SU-DHL-6 (cell line): ENCODE measurements around the gene SDCCAG8.

Source experiments
- H2AFZ ChIP-seq: fragments of 200-600 bp; sonication (generic); 2 replicates; pipeline ENCODE4 v1.6.1; 2014; ENCODE audit warnings: low read depth, mild to moderate bottlenecking, moderate library complexity, mixed read lengths, antibody characterized with exemption, low read length; ENCODE audit not compliant: severe bottlenecking
- H3F3A ChIP-seq: fragments of 200-600 bp; shearing (Covaris generic); 2 replicates; pipeline ENCODE4 v1.6.0; 2016; ENCODE audit warnings: antibody characterized with exemption, mild to moderate bottlenecking; ENCODE audit not compliant: insufficient read depth
- H3K27ac ChIP-seq: fragments of 200-600 bp; sonication (generic); 2 replicates; pipeline ENCODE4 v1.5.1; 2016; ENCODE audit warnings: low read depth, mild to moderate bottlenecking, low read length, moderate library complexity, mixed read lengths
- H3K27me3 ChIP-seq: fragments of 200-600 bp; sonication (generic), shearing (Covaris generic); 2 replicates; pipeline ENCODE4 v1.6.0; 2014; ENCODE audit warnings: mild to moderate bottlenecking, low read length
- H3K36me3 ChIP-seq: fragments of 200-600 bp; sonication (generic); 2 replicates; pipeline ENCODE4 v1.6.1; 2014; ENCODE audit warnings: mild to moderate bottlenecking, low read length, mixed read lengths
- H3K4me2 ChIP-seq: fragments of 300-600, 200-600 bp; shearing (Covaris generic), sonication (generic); 2 replicates; pipeline ENCODE4 v1.6.0; 2014; ENCODE audit warnings: low read length, low read depth, mild to moderate bottlenecking; ENCODE audit not compliant: poor library complexity, severe bottlenecking
- H3K4me3 ChIP-seq: fragments of 200-600 bp; sonication (generic); 2 replicates; pipeline ENCODE4 v1.5.1; 2014; ENCODE audit warnings: antibody characterized with exemption, low read length, mild to moderate bottlenecking, mixed read lengths; ENCODE audit not compliant: insufficient read depth, poor library complexity, severe bottlenecking
- H3K79me2 ChIP-seq: fragments of 200-600 bp; sonication (generic); 2 replicates; pipeline ENCODE4 v1.6.1; 2014; ENCODE audit warnings: mild to moderate bottlenecking, low read length, moderate library complexity; ENCODE audit not compliant: insufficient read depth
- H3K9ac ChIP-seq: fragments of 200-600 bp; sonication (generic); 2 replicates; pipeline ENCODE4 v1.7.0; 2014; ENCODE audit warnings: mild to moderate bottlenecking, low read length
- H3K9me2 ChIP-seq: fragments of 200-600 bp; sonication (generic); replicated peaks from 2 replicates; pipeline ENCODE4 v1.6.1; 2014; ENCODE audit warnings: low read length; ENCODE audit not compliant: insufficient read depth
- H3K9me3 ChIP-seq: fragments of 200-600 bp; sonication (generic); 2 replicates; pipeline ENCODE4 v1.6.1; 2014; ENCODE audit warnings: low read length, mixed read lengths; ENCODE audit not compliant: insufficient read depth
- H4K20me1 ChIP-seq: fragments of 200-600 bp; sonication (generic); 2 replicates; pipeline ENCODE4 v1.6.1; 2014; ENCODE audit warnings: low read depth, mild to moderate bottlenecking, antibody characterized with exemption, low read length, moderate library complexity, mixed read lengths
- EZH2phosphoT487 ChIP-seq: fragments of 200-600 bp; sonication (generic), shearing (Covaris generic); conservative IDR thresholded peaks from 2 replicates; pipeline ENCODE4 v1.6.1; 2018; ENCODE audit warnings: mild to moderate bottlenecking, antibody characterized with exemption, low read length, moderate library complexity, mixed read lengths
- TF ChIP-seq, protein P1 (sequence below): fragments of 200-600 bp; sonication (generic); IDR thresholded peaks from one replicate; pipeline ENCODE4 v1.5.1; 2017; ENCODE audit warnings: antibody characterized with exemption, mild to moderate bottlenecking, low read length, moderate library complexity; ENCODE audit not compliant: insufficient read depth, poor library complexity, severe bottlenecking

SDCCAG8 gene

DNA sequence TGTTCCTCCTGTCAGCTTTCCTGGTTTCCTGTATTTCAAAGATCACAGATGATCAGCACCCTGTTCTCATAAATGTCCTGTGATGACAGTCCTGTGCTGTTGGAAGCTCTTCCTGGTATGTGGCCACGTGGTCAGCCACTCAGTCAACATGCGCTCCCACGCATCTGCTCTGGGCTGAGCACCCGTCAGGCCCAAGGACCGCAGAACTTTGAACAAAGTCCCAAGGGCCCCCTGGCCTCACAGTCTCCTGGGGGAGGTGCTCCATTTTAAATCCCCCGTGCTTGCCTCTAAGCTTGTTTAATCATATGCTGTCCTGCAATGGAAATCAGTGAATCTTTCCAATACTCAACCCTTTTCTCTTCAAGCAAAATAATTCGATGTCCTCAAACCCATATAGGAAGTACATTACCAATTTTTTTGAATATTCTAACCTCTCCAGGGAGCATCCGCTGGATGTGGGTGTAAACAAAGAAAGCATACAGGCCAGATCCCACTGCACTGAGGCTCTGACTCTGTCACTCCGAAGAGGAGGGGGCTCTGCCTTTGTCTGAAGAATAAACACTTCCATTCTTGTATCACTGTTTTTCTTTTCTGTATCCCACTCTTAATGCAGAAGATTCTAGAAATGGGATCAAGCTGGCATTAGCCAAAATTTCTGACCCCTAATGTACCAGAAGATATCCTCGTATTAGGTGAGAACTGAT, 250.3 kb downstream of the SDCCAG8 start:
- Histone ChIP-seq H3F3A (no peaks in the 10 kb centered on the region), H3K79me2 (no peaks in the 10 kb centered on the region), H4K20me1 (no peaks in the 10 kb centered on the region), H3K4me2 (no peak overlapping the region), H3K9ac (no peak overlapping the region), H3K36me3 (no peaks in the 10 kb centered on the region), H2AFZ (no peak overlapping the region), H3K27ac (no peak overlapping the region), H3K9me2 (no peaks in the 10 kb centered on the region), H3K4me3 (no peak overlapping the region), H3K27me3 (no peaks in the 10 kb centered on the region), H3K9me3 (no peaks in the 10 kb centered on the region)
- TF ChIP-seq EZH2phosphoT487 = no peak
- TF ChIP-seq, protein P1, sequence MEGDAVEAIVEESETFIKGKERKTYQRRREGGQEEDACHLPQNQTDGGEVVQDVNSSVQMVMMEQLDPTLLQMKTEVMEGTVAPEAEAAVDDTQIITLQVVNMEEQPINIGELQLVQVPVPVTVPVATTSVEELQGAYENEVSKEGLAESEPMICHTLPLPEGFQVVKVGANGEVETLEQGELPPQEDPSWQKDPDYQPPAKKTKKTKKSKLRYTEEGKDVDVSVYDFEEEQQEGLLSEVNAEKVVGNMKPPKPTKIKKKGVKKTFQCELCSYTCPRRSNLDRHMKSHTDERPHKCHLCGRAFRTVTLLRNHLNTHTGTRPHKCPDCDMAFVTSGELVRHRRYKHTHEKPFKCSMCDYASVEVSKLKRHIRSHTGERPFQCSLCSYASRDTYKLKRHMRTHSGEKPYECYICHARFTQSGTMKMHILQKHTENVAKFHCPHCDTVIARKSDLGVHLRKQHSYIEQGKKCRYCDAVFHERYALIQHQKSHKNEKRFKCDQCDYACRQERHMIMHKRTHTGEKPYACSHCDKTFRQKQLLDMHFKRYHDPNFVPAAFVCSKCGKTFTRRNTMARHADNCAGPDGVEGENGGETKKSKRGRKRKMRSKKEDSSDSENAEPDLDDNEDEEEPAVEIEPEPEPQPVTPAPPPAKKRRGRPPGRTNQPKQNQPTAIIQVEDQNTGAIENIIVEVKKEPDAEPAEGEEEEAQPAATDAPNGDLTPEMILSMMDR = no peak

DNA sequence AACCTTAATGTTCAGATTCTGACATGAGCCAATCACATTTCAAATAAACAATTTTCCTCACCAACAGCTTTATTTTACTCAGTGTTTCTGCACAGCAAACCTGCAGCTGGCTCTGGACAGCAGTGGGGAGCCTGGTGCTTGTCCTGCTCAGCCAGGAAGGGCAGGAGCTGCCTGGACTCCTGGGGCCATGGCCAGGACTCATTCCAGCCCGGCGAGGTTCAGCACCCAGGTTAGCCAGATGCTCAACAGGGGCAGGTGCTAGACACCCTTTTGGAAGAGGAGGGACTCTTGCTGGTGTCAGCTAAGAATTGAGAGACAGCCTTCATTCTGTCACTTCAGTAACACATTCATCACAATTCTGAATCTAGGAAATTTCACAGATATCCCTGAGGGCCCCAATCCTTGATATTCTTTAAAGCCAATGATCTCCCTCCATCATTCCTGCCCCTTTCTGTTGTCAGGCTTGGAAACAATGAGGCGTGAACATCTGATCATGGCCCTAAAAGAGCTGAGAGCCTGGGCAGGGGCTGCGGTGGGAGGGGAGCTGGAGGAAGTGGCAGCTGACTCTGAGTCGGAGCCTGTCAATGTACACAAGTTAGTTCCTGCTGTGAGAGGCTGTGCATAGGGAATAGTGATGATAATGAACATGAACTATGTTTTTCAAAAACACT, 251.3 kb downstream of the SDCCAG8 start:
- no peaks in the 10 kb centered on the region for H4K20me1 ChIP-seq
- TF ChIP-seq, protein P1 = no peak
- no peak for TF ChIP-seq EZH2phosphoT487
- no peak overlapping the region for H3K4me2 ChIP-seq
- H3K9ac ChIP-seq = no peak overlapping the region
- no peak overlapping the region for H3K27ac ChIP-seq
- H3F3A ChIP-seq = no peaks in the 10 kb centered on the region
- H3K36me3 ChIP-seq = no peaks in the 10 kb centered on the region
- H3K27me3 ChIP-seq = no peaks in the 10 kb centered on the region
- no peaks in the 10 kb centered on the region for H3K9me3 ChIP-seq
- H3K4me3 ChIP-seq = no peak overlapping the region
- H2AFZ ChIP-seq = no peak overlapping the region
- no peaks in the 10 kb centered on the region for H3K79me2 ChIP-seq
- H3K9me2 ChIP-seq = no peaks in the 10 kb centered on the region

DNA sequence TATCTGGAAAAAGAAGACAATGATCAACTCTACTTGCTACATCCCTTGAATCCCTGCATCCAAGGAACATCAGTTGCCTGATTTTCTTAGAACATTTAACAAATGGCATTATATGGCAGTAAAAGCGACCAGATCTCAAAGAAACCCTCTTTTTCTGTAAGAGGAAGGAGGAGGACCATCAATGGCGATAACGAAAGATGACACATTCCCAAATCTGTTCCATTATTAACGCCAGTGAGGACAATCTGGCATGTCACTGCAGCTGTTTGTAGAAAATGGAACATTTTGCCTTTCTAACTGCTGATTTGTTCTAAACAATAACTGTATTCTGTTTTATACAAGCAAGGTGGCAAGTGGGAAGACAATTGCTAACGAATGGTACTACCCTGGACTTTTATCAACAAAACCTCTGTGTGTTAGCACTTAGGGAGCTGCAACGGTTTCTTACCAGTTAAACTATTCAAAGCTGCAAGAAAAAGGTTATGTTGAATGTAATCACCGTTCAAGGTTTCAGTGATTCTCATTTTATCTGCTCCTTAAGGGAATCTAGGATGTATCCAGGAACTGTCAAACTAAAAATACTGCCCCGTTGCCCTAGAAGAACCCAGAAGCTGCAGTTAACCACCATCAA, 251.9 kb downstream of the SDCCAG8 start:
- Histone ChIP-seq H3K9me3 (no peaks in the 10 kb centered on the region), H3K4me3 (no peak overlapping the region), H3F3A (no peaks in the 10 kb centered on the region), H4K20me1 (no peaks in the 10 kb centered on the region), H3K9me2 (no peaks in the 10 kb centered on the region), H3K4me2 (no peak overlapping the region), H3K27ac (no peak overlapping the region), H3K36me3 (no peaks in the 10 kb centered on the region), H3K27me3 (no peaks in the 10 kb centered on the region), H3K79me2 (no peaks in the 10 kb centered on the region), H3K9ac (no peak overlapping the region), H2AFZ (no peak overlapping the region)
- TF ChIP-seq, protein P1 = no peak
- TF ChIP-seq EZH2phosphoT487 = no peak
